ENCODE data around the gene AASDHPPT. TPM values are rescaled to one million over a fixed set of nuclear protein-coding genes. Genes with fewer than 3 reads are reported as not detected.

The AASDHPPT gene
- total RNA-seq, 1 donor from 2014 or later: 62.1 TPM

DNA sequence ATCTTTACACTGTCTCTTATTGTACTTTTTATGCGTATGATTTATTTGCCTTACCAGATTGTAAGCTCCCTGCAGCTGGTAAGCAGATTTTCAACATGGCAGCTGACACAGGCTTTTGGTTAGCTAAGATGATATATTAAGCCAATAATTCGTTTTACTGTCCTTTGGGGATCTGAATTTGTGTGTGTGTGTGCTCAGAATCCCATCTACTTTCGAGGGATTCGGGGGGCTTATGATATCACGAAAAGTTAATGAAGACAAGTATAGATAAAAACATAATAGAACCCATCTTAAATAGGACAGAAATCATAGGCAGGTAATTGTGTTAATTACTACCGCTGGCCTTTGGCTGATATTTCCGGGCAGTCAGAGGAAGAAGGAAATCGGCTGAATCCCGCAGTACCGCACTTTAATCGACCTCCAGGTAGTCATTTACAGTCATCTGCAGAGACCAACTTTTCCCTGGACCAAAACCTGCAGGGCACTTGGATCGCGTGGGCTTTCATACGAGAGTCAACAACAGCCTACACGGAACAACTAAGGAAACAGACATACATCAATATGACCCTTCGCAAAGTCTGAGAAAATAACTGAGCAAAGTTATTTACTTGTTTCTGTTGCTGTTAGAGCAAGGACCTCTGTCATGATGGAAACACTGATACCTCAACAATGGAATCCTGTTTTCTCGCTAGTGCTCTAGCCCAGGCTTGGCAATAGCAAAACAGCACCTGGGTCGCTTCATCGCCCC, 1.1 kb upstream of the AASDHPPT start:
- peaks cover 39% of the 10 kb centered on the region for H3K4me1 Mint-ChIP-seq
- H3K9me3 Mint-ChIP-seq: no peaks in the 10 kb centered on the region
- TF ChIP-seq, protein P1, sequence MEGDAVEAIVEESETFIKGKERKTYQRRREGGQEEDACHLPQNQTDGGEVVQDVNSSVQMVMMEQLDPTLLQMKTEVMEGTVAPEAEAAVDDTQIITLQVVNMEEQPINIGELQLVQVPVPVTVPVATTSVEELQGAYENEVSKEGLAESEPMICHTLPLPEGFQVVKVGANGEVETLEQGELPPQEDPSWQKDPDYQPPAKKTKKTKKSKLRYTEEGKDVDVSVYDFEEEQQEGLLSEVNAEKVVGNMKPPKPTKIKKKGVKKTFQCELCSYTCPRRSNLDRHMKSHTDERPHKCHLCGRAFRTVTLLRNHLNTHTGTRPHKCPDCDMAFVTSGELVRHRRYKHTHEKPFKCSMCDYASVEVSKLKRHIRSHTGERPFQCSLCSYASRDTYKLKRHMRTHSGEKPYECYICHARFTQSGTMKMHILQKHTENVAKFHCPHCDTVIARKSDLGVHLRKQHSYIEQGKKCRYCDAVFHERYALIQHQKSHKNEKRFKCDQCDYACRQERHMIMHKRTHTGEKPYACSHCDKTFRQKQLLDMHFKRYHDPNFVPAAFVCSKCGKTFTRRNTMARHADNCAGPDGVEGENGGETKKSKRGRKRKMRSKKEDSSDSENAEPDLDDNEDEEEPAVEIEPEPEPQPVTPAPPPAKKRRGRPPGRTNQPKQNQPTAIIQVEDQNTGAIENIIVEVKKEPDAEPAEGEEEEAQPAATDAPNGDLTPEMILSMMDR (IDR thresholded peaks at IDR 0.05; ENCODE audit: unreplicated experiment): no peak
- H3K36me3 Mint-ChIP-seq: peaks cover 11% of the 10 kb centered on the region
- no peaks in the 10 kb centered on the region for H3K27me3 Mint-ChIP-seq (ENCODE audit: low read depth)
- no peak for DNase-seq (ENCODE audit: low spot score in 2 of 2, unreplicated experiment in 2 of 2)
- peak overlapping the region; percentile 96 for H3K4me3 Mint-ChIP-seq
- H3K27ac Mint-ChIP-seq: peak overlapping the region; percentile 99

DNA sequence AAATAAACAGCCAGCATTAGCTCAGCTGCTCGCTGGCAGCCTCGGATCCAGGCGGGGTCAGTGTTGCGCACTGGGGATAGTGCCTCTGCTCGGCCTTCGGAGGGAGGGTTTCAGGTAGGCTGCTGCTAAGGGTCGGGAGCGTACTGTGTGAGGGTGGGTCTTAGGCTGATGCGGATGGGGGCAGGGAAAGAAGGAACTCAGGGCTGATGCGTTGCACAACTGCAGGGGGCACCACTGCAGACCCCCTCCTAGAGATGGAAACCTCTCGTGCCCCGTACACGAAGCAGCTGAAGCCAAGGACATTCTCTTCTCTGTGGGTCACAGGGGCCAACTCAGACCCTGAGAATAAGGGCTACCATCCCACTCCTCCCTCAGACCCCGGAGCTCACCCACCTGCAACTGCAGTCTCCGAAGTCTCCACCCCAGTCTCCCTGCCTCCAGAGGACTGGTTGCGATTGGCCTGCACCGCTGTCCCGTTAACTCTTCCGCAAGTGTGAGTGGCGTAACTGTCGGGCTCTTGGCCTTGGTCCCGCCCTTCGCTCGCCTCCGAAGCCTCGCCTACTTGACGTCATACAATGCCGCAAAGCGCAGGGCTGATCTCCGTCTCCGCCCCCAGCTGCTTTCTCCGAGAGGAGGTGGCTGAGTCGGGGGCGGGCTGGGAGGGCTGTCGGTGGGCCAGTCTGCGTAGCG, 398 bp upstream of the AASDHPPT start, which contains the start of gene KBTBD3:
KBTBD3 (minus strand) TSS at position 429 of the 690 bp plus-strand sequence. CDS start 18,250 bp downstream, outside the sequence.
- H3K27ac Mint-ChIP-seq: peak within 1 kb of the TSS; percentile 99
- peak within 1 kb of the TSS; percentile 96 for H3K4me3 Mint-ChIP-seq
- peak; percentile 96 for DNase-seq (ENCODE audit: low spot score in 2 of 2, unreplicated experiment in 2 of 2)
- H3K9me3 Mint-ChIP-seq: no peaks in the 10 kb centered on the region
- peaks cover 12% of the 10 kb centered on the region for H3K36me3 Mint-ChIP-seq
- no peaks in the 10 kb centered on the region for H3K27me3 Mint-ChIP-seq (ENCODE audit: low read depth)
- peaks cover 44% of the 10 kb centered on the region for H3K4me1 Mint-ChIP-seq
- TF ChIP-seq, protein P1 (IDR thresholded peaks at IDR 0.05; ENCODE audit: unreplicated experiment): no peak

DNA sequence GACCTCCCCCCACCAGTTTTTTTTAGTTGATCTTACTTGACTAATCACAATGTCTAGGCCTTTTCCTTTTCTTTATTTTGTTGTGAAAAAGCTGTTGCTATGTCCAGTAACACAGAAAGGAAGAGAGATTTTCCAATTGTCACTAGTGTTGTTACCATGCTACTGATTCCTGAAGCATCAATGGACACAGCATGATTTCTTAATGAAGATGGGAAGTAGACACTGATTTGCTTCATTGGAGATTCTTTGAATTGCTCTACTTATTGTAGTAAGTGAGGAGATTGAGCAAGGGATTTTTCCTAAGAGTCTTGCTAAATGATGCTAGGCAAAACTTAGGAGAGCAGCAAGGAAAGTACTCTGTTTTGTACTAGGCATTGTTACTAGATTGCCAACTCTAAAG, 4.6 kb downstream of the AASDHPPT start:
- no peaks in the 10 kb centered on the region for H3K27me3 Mint-ChIP-seq (ENCODE audit: low read depth)
- H3K27ac Mint-ChIP-seq: no peak overlapping the region
- DNase-seq (ENCODE audit: low spot score in 2 of 2, unreplicated experiment in 2 of 2): no peak
- H3K4me3 Mint-ChIP-seq: no peak overlapping the region
- TF ChIP-seq, protein P1 (IDR thresholded peaks at IDR 0.05; ENCODE audit: unreplicated experiment): no peak
- H3K36me3 Mint-ChIP-seq: peaks cover 37% of the 10 kb centered on the region
- H3K9me3 Mint-ChIP-seq: no peaks in the 10 kb centered on the region
- peaks cover 43% of the 10 kb centered on the region for H3K4me1 Mint-ChIP-seq

DNA sequence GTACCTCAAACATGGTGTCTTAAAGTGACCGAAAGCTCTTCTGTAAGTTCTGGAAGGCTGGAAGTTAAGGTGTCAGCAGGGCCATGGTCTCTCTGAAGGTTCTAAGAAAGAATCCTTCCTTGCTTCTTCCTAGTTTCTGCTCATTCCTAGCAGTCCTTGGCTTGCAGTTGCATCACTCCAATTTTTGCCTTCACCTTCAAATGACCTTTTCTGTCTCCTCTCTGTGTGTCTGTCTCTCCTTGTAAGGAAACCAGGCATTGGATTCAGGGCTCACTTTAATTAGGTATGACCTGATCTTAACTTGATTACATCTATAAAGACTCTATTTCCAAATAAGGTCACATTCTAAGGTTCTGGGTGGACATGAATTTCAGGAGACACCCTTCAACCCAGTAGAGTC, 8.7 kb downstream of the AASDHPPT start:
- H3K9me3 Mint-ChIP-seq: no peaks in the 10 kb centered on the region
- H3K27ac Mint-ChIP-seq: peak overlapping the region; percentile 33
- DNase-seq (ENCODE audit: low spot score in 2 of 2, unreplicated experiment in 2 of 2): no peak
- TF ChIP-seq, protein P1 (IDR thresholded peaks at IDR 0.05; ENCODE audit: unreplicated experiment): no peak
- H3K36me3 Mint-ChIP-seq: peaks cover 29% of the 10 kb centered on the region
- H3K4me3 Mint-ChIP-seq: no peak overlapping the region
- no peaks in the 10 kb centered on the region for H3K27me3 Mint-ChIP-seq (ENCODE audit: low read depth)
- H3K4me1 Mint-ChIP-seq: peaks cover 38% of the 10 kb centered on the region

DNA sequence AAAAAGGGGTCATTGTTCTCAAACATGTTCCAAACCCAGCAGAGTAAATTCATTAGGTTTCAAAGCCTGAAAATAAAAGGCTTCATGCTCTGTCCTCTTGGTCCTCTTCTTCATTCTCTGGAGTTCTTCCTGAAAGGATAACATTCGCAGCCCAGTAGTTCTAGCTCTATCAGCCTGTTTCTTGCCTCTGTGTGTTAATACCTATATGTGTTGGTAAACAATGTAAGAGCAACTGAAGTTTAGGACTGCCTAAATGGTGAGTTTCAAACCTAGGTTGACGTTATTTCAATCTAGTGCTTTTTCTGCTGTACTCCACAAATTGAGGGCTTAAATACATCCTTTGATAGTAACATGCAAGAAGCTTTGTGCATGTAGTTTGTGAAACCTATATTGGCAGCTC, 9.4 kb downstream of the AASDHPPT start:
- Mint-ChIP-seq H3K4me3 (no peak overlapping the region), H3K36me3 (peaks cover 31% of the 10 kb centered on the region), H3K27ac (peak overlapping the region; percentile 33)

More for the DNA sequence above, 9.4 kb downstream of the AASDHPPT start:
- Mint-ChIP-seq H3K9me3 (no peaks in the 10 kb centered on the region), H3K27me3 (ENCODE audit: low read depth) (no peaks in the 10 kb centered on the region), H3K4me1 (peaks cover 35% of the 10 kb centered on the region)
- DNase-seq (ENCODE audit: low spot score in 2 of 2, unreplicated experiment in 2 of 2): no peak
- TF ChIP-seq, protein P1 (IDR thresholded peaks at IDR 0.05; ENCODE audit: unreplicated experiment): no peak
